Adrenal gland (tissue), 5 donors: ENCODE data around the gene UNC5C.

ENCODE experiments used
- CTCF ChIP-seq, 6 experiments: fragments of 450-650 bp in 4 of 6; fragments of 200-600 bp in 2 of 6; sonication (generic) in 1 of 6; IDR thresholded peaks; 1 replicate in 5 of 6; 2 replicates in 1 of 6; pipeline versions ENCODE4 v1.5.1 to v1.8.0; 2016 to 2021; ENCODE audit warnings: antibody characterized with exemption in 6 of 6, mild to moderate bottlenecking in 2 of 6, moderate library complexity in 1 of 6
- POLR2A ChIP-seq, 2 donors: fragments of 450-650 bp; IDR thresholded peaks; one replicate each; pipeline ENCODE4 v1.6.1; 2017; ENCODE audit warnings: antibody characterized with exemption in 2 of 2, mild to moderate bottlenecking in 2 of 2, moderate library complexity in 1 of 2
- donor health status: DM: no; HTN: no; CAD: no.

GRCh38 chr4:95549246-95550114 lies 707 bp upstream of the UNC5C start:
- TF ChIP-seq CTCF (IDR thresholded peaks at IDR 0.05) (peak in 1 of 6 experiments; percentile 2), POLR2A (IDR thresholded peaks at IDR 0.05) (peak; percentile 26 to 68)
